K562 (cell line): ENCODE measurements around the gene PSMD8. TPM values are rescaled to one million over a fixed set of nuclear protein-coding genes. Genes with fewer than 3 reads are reported as not detected.

Source experiments
- ARID1B ChIP-seq: fragments of 450-650 bp; IDR thresholded peaks from 2 replicates; pipeline ENCODE4 v1.6.1; 2016; ENCODE audit warnings: antibody characterized with exemption, mild to moderate bottlenecking, inconsistent platforms
- ATF4 ChIP-seq: fragments of 450-650 bp; formaldehyde crosslinking; IDR thresholded peaks from 2 replicates; pipeline ENCODE4 v1.4.0; 2022; ENCODE audit warnings: mild to moderate bottlenecking, moderate library complexity
- CREM ChIP-seq: IDR thresholded peaks from 2 replicates; pipeline ENCODE4 v1.6.1; 2014; ENCODE audit warnings: antibody characterized with exemption, low read depth
- EGR1 ChIP-seq: fragments of 450-650 bp; conservative IDR thresholded peaks from 2 replicates; pipeline ENCODE4 v1.6.1; 2017; ENCODE audit warnings: mild to moderate bottlenecking
- EP400 ChIP-seq: fragments of 450-650 bp; IDR thresholded peaks from 2 replicates; pipeline ENCODE4 v1.6.1; 2017; ENCODE audit warnings: antibody characterized with exemption, mild to moderate bottlenecking, moderate library complexity
- FOXJ2 ChIP-seq: fragments of 200-800 bp; sonication (Bioruptor generic); IDR thresholded peaks from 2 replicates; pipeline ENCODE4 v1.6.1; 2016; ENCODE audit warnings: missing genetic modification characterization, missing compliant biosample characterization
- GTF2A2 ChIP-seq: IDR thresholded peaks from 2 replicates; pipeline ENCODE4 v1.6.1; 2016; ENCODE audit warnings: mild to moderate bottlenecking, missing genetic modification characterization, missing compliant biosample characterization
- HDAC1 ChIP-seq, 2 experiments: fragments of 450-650 bp; IDR thresholded peaks; 2 replicates each; pipeline ENCODE4 v1.6.1; 2016 to 2017; ENCODE audit warnings: inconsistent platforms in 1 of 2, mild to moderate bottlenecking in 1 of 2, moderate library complexity in 1 of 2
- HES1 ChIP-seq: fragments of 450-650 bp; IDR thresholded peaks from 2 replicates; pipeline ENCODE4 v1.6.1; 2016; ENCODE audit warnings: low read depth, mild to moderate bottlenecking, moderate library complexity
- HNRNPLL ChIP-seq: fragments of 200-400 bp; formaldehyde crosslinking; IDR thresholded peaks from 2 replicates; pipeline ENCODE4 v1.6.1; 2017; ENCODE audit warnings: low read length, low read depth, mild to moderate bottlenecking; ENCODE audit not compliant: poor library complexity, severe bottlenecking
- IRF9 ChIP-seq: fragments of 450-650 bp; IDR thresholded peaks from 2 replicates; pipeline ENCODE4 v1.6.1; 2016; ENCODE audit warnings: missing biosample characterization, missing genetic modification characterization
- L3MBTL2 ChIP-seq: fragments of 450-650 bp; IDR thresholded peaks from 2 replicates; pipeline ENCODE4 v1.6.1; 2016; ENCODE audit warnings: mild to moderate bottlenecking, moderate library complexity
- MCM3 ChIP-seq: fragments of 450-650 bp; IDR thresholded peaks from 2 replicates; pipeline ENCODE4 v1.6.1; 2016
- MITF ChIP-seq: IDR thresholded peaks from 2 replicates; pipeline ENCODE4 v1.6.1; 2014; ENCODE audit warnings: antibody characterized with exemption
- MTA1 ChIP-seq: fragments of 450-650 bp; IDR thresholded peaks from 2 replicates; pipeline ENCODE4 v1.6.1; 2017; ENCODE audit warnings: borderline replicate concordance
- NBN ChIP-seq: fragments of 450-650 bp; IDR thresholded peaks from 2 replicates; pipeline ENCODE4 v1.6.1; 2016; ENCODE audit warnings: low read depth, mild to moderate bottlenecking
- SAFB ChIP-seq: fragments of 200-400 bp; formaldehyde crosslinking; IDR thresholded peaks from 2 replicates; pipeline ENCODE4 v1.6.1; 2017; ENCODE audit warnings: low read depth, low read length, borderline replicate concordance
- SIX5 ChIP-seq, 2 experiments: IDR thresholded peaks; 2 replicates each; pipeline ENCODE4 v1.6.1; 2011; ENCODE audit warnings: low read length in 2 of 2, borderline replicate concordance in 1 of 2, low read depth in 1 of 2, mild to moderate bottlenecking in 1 of 2, moderate library complexity in 1 of 2; ENCODE audit not compliant: insufficient read depth in 1 of 2
- TARDBP ChIP-seq: fragments of 450-650 bp; IDR thresholded peaks from 2 replicates; pipeline ENCODE4 v1.6.1; 2016
- USF1 ChIP-seq: sonication (generic); formaldehyde crosslinking; IDR thresholded peaks from 2 replicates; pipeline ENCODE4 v1.9.0; 2022; ENCODE audit warnings: mild to moderate bottlenecking, missing genetic modification reagents
- ZBTB12 ChIP-seq: fragments of 250-450 bp; sonication (Bioruptor Pico); IDR thresholded peaks from 2 replicates; pipeline ENCODE4 v1.4.0; 2020
- ZBTB34 ChIP-seq: fragments of 250-450 bp; sonication (Bioruptor Pico); IDR thresholded peaks from 2 replicates; pipeline ENCODE4 v1.8.0; 2021; ENCODE audit warnings: mild to moderate bottlenecking, moderate library complexity
- ZKSCAN1 ChIP-seq: fragments of 150-350 bp; IDR thresholded peaks from 2 replicates; pipeline ENCODE4 v1.6.1; 2016; ENCODE audit warnings: low read depth, low read length
- ZNF561 ChIP-seq: fragments of 450-650 bp; formaldehyde crosslinking; conservative IDR thresholded peaks from 2 replicates; pipeline ENCODE4 v1.4.0; 2020; ENCODE audit warnings: mild to moderate bottlenecking, moderate library complexity
- polyA plus RNA-seq, 8 experiments: library from polyadenylated mRNA; depleted of rRNA in 4 of 8; stranded (reverse) in 5 of 8; unstranded in 3 of 8; fragments of >200 nt; fragmentation: Nextera tagmentation in 2 of 8; fragmentation: Illumina TruSeq in 1 of 8; extraction: Ambion mirVana in 2 of 8; extraction: Trizol in 1 of 8; gene quantifications; 2 replicates each; pipeline versions ENCODE4 v1.2.1 to v1.2.3, GENCODE V29; 2011 to 2014; ENCODE audit warnings: inconsistent platforms in 1 of 8, missing spikeins in 1 of 8
- total RNA-seq, 7 experiments: library from RNA; depleted of rRNA in 6 of 7; stranded (reverse); fragments of >200 nt in 6 of 7; fragmentation: Illumina TruSeq in 2 of 7; extraction: Trizol in 2 of 7; gene quantifications; 2 replicates each; pipeline versions ENCODE4 v1.2.1 to v1.2.3, GENCODE V29; 2011 to 2021; ENCODE audit warnings: low replicate concordance in 1 of 7

PSMD8 gene
- total and polyA plus RNA-seq, 9 of the 15 experiments (the other 6 are each of a cell fraction or from before 2014, with no cell fraction given) = 130 to 583 (median 315) TPM

GRCh38 chr19:38361633-38362075 lies 12.7 kb upstream of the PSMD8 start (continued):
- TF ChIP-seq IRF9 = no peak
- TF ChIP-seq ATF4 (CRISPR knock-in tag) = no peak
- TF ChIP-seq HES1 = no peak
- peak; percentile 8; the same call in 1 of the 2 replicates for TF ChIP-seq L3MBTL2
- TF ChIP-seq SIX5 (IDR thresholded peaks at IDR 0.05; ENCODE audit: borderline replicate concordance in 1 of 2, insufficient read depth in 1 of 2, low read depth in 1 of 2, low read length in 2 of 2) = no peak
- TF ChIP-seq MITF = no peak
- no peak for TF ChIP-seq MCM3
- TF ChIP-seq CREM = 0 out of 2 replicates have a peak, but pooled peaks have one; percentile 14
- no peak for TF ChIP-seq MTA1
- no peak for TF ChIP-seq FOXJ2 (tag)
- no peak for TF ChIP-seq ZBTB34
- TF ChIP-seq HDAC1 (IDR thresholded peaks at IDR 0.05) = no peak
- no peak for TF ChIP-seq USF1 (CRISPR knock-in tag)
- no peak for TF ChIP-seq ZBTB12 (CRISPR knock-in tag)
- TF ChIP-seq ARID1B = no peak
- no peak for TF ChIP-seq TARDBP
- TF ChIP-seq EGR1 = no peak
- 0 out of 2 replicates have a peak, but pooled peaks have one; percentile 46 for TF ChIP-seq SAFB
- TF ChIP-seq GTF2A2 (tag) = no peak
- TF ChIP-seq ZKSCAN1 = no peak
- TF ChIP-seq NBN = no peak
- TF ChIP-seq EP400 = no peak
- TF ChIP-seq ZNF561 (CRISPR knock-in tag) = no peak
- TF ChIP-seq HNRNPLL = peak; percentile 59
